CD14-positive monocyte (primary cell): ENCODE data around the gene ZNF76. TPM values are rescaled to one million over a fixed set of nuclear protein-coding genes. Genes with fewer than 3 reads are reported as not detected.
A peak's percentile ranks its signal among the peaks of the same experiment; 100 is the strongest.

ENCODE experiments used
- DNase-seq, 3 donors: peaks; one replicate each; pipeline ENCODE4 v3.0.0-alpha.2; 2011 to 2022
- H2AFZ ChIP-seq: 2 replicates; pipeline ENCODE4 v1.6.0; 2012; ENCODE audit warnings: mild to moderate bottlenecking, low read depth, low read length, inconsistent platforms; ENCODE audit not compliant: insufficient read depth, poor library complexity, severe bottlenecking
- H3K27ac ChIP-seq, 2 donors: 1 replicate in 1 of 2; 2 replicates in 1 of 2; pipeline ENCODE4 v1.5.1; 2012 to 2013; ENCODE audit warnings: low read length in 2 of 2, control low read depth in 1 of 2, inconsistent platforms in 1 of 2, low read depth in 1 of 2, mild to moderate bottlenecking in 1 of 2
- H3K27me3 ChIP-seq, 2 donors: one replicate each; pipeline versions ENCODE4 v1.6.0 to v1.6.1; 2011 to 2013; ENCODE audit warnings: low read length in 2 of 2; ENCODE audit not compliant: control insufficient read depth in 2 of 2, insufficient read depth in 2 of 2
- H3K36me3 ChIP-seq, 2 donors: replicated peaks in 1 of 2; 1 replicate in 1 of 2; 2 replicates in 1 of 2; pipeline versions ENCODE4 v1.5.1 to v1.6.1; 2012 to 2013; ENCODE audit warnings: low read length in 2 of 2, control low read depth in 1 of 2, inconsistent platforms in 1 of 2, mild to moderate bottlenecking in 1 of 2; ENCODE audit not compliant: insufficient read depth in 2 of 2, control insufficient read depth in 1 of 2
- H3K4me1 ChIP-seq, 2 donors: 1 replicate in 1 of 2; 2 replicates in 1 of 2; pipeline versions ENCODE4 v1.5.1 to v1.6.1; 2012 to 2013; ENCODE audit warnings: low read length in 2 of 2, control low read depth in 1 of 2, inconsistent platforms in 1 of 2, mild to moderate bottlenecking in 1 of 2, moderate library complexity in 1 of 2; ENCODE audit not compliant: insufficient read depth in 2 of 2, control insufficient read depth in 1 of 2
- H3K4me2 ChIP-seq: replicated peaks from 2 replicates; pipeline ENCODE3; 2012; ENCODE audit warnings: low read length, moderate library complexity, mild to moderate bottlenecking; ENCODE audit not compliant: poor library complexity, severe bottlenecking; ENCODE audit errors: extremely low read depth
- H3K4me3 ChIP-seq, 3 experiments: fragments of 200-600 bp in 1 of 3; sonication (generic) in 1 of 3; replicated peaks in 1 of 3; 1 replicate in 2 of 3; 2 replicates in 1 of 3; pipeline ENCODE4 v1.5.1; 2011 to 2013; ENCODE audit warnings: low read length in 3 of 3, mild to moderate bottlenecking in 3 of 3, control low read depth in 2 of 3, low read depth in 2 of 3, inconsistent platforms in 1 of 3, moderate library complexity in 1 of 3
- H3K79me2 ChIP-seq: 2 replicates; pipeline ENCODE4 v1.6.0; 2012; ENCODE audit warnings: mild to moderate bottlenecking, control low read depth, inconsistent platforms, low read length, moderate library complexity; ENCODE audit not compliant: insufficient read depth
- H3K9ac ChIP-seq: 2 replicates; pipeline ENCODE4 v1.6.0; 2017; ENCODE audit warnings: low read length, mild to moderate bottlenecking; ENCODE audit not compliant: insufficient read depth, poor library complexity, severe bottlenecking
- H3K9me3 ChIP-seq, 2 donors: replicated peaks in 1 of 2; 1 replicate in 1 of 2; 2 replicates in 1 of 2; pipeline versions ENCODE4 v1.5.1 to v1.6.1; 2012 to 2013; ENCODE audit warnings: low read length in 2 of 2, control low read depth in 1 of 2; ENCODE audit not compliant: control insufficient read depth in 1 of 2, insufficient read depth in 1 of 2
- H4K20me1 ChIP-seq: 2 replicates; pipeline ENCODE4 v1.6.0; 2012; ENCODE audit warnings: mild to moderate bottlenecking, low read length, control low read depth, moderate library complexity; ENCODE audit not compliant: insufficient read depth
- H3K27ac Mint-ChIP-seq, 7 donors: one replicate each; pipeline ENCODE4 v1.8.0; 2020; ENCODE audit warnings: mild to moderate bottlenecking in 7 of 7, mixed read lengths in 7 of 7, moderate library complexity in 6 of 7, inconsistent platforms in 2 of 7
- H3K27me3 Mint-ChIP-seq, 3 donors: one replicate each; pipeline ENCODE4 v1.8.0; 2021 to 2022; ENCODE audit warnings: low read depth in 3 of 3, mild to moderate bottlenecking in 3 of 3, mixed read lengths in 3 of 3, moderate library complexity in 3 of 3, inconsistent platforms in 1 of 3
- H3K36me3 Mint-ChIP-seq, 2 donors: one replicate each; pipeline ENCODE4 v1.8.0; 2020; ENCODE audit warnings: mixed read lengths in 2 of 2, inconsistent platforms in 1 of 2, mild to moderate bottlenecking in 1 of 2
- H3K4me1 Mint-ChIP-seq: one replicate; pipeline ENCODE4 v1.8.0; 2020; ENCODE audit warnings: mild to moderate bottlenecking, mixed read lengths
- H3K4me3 Mint-ChIP-seq, 2 donors: one replicate each; pipeline ENCODE4 v1.8.0; 2020; ENCODE audit warnings: mild to moderate bottlenecking in 2 of 2, mixed read lengths in 2 of 2, moderate library complexity in 1 of 2
- H3K9me3 Mint-ChIP-seq, 7 donors: one replicate each; pipeline ENCODE4 v1.8.0; 2020 to 2022; ENCODE audit warnings: mixed read lengths in 7 of 7, mild to moderate bottlenecking in 6 of 7, moderate library complexity in 6 of 7, inconsistent platforms in 2 of 7
- CTCF ChIP-seq: fragments of 200-600 bp; IDR thresholded peaks from one replicate; pipeline ENCODE4 v1.8.0; 2022; ENCODE audit warnings: antibody characterized with exemption, mild to moderate bottlenecking
- whole genome bisulfite sequencing: methylation state at CpG from one replicate; pipeline ENCODE4 v1.1.5; 2013; ENCODE audit warnings: missing lambda C conversion rate; ENCODE audit not compliant: insufficient coverage; 5-methylcytosine and 5-hydroxymethylcytosine counted together
- intact Hi-C, 2 donors: fragments of 100-400 bp; cut with micrococcal nuclease; formaldehyde crosslinking; loops; one replicate each; pipeline versions ENCODE4 v1.15.0 to v1.15.1; 2023
- polyA plus RNA-seq, 3 donors: library from polyadenylated mRNA; depleted of rRNA in 1 of 3; unstranded in 2 of 3; stranded (reverse) in 1 of 3; fragments of 300-500 nt in 2 of 3; fragments of >200 nt in 1 of 3; fragmentation: Illumina TruSeq in 2 of 3; gene quantifications; 1 replicate in 2 of 3; 2 replicates in 1 of 3; pipeline ENCODE4 v1.2.3, GENCODE V29; 2012 to 2021

Gene ZNF76
- polyA plus RNA-seq, 3 donors = 6.8 to 49.7 (median 9.6) TPM

- Histone ChIP-seq H3K9me3 (peaks cover 0 to 16% of the 10 kb centered on the region in 2 donors), H3K27ac (no peak overlapping the region), H3K4me2 (no peak overlapping the region), H3K36me3 (no peaks in the 10 kb centered on the region), H3K9ac (no peak overlapping the region), H2AFZ (no peak overlapping the region), H4K20me1 (no peaks in the 10 kb centered on the region), H3K4me1 (peaks cover 11 to 22% of the 10 kb centered on the region in 2 donors), H3K4me3 (no peak overlapping the region), H3K79me2 (no peaks in the 10 kb centered on the region), H3K27me3 (peaks cover 60 to 76% of the 10 kb centered on the region in 2 donors)
- Mint-ChIP-seq H3K27me3 (peaks cover 72 to 90% (median 73%) of the 10 kb centered on the region in 3 donors), H3K36me3 (peaks cover 0 to 3% of the 10 kb centered on the region in 2 donors), H3K9me3 (peaks cover 0 to 13% (median 2%) of the 10 kb centered on the region in 7 donors), H3K4me3 (peak overlapping the region in 1 of 2 donors; percentile 84), H3K4me1 (peaks cover 20% of the 10 kb centered on the region), H3K27ac (no peak overlapping the region)
- DNase-seq = no peak
- TF ChIP-seq CTCF = no peak
- intact Hi-C loops = no loop called here
- 90% methylated on average over 3 of the region's 6 CpGs for WGBS
These were observed 43.7 kb upstream of the ZNF76 start for GRCh38 chr6:35215665-35216411.

GRCh38 chr6:35216412-35216732, 43.2 kb upstream of the ZNF76 start:
- Mint-ChIP-seq H3K4me1 (peaks cover 20% of the 10 kb centered on the region), H3K36me3 (peaks cover 0 to 3% of the 10 kb centered on the region in 2 donors), H3K9me3 (peaks cover 0 to 13% (median 2%) of the 10 kb centered on the region in 7 donors), H3K27me3 (peaks cover 67 to 90% (median 69%) of the 10 kb centered on the region in 3 donors), H3K4me3 (peak overlapping the region in 1 of 2 donors; percentile 84), H3K27ac (no peak overlapping the region)
- no peaks in the 10 kb centered on the region for H3K36me3 ChIP-seq
- 83% methylated on average over 1 of the region's 1 CpG for WGBS
- no peaks in the 10 kb centered on the region for H3K79me2 ChIP-seq
- no peak overlapping the region for H3K4me3 ChIP-seq
- H3K4me1 ChIP-seq = peaks cover 11 to 22% of the 10 kb centered on the region in 2 donors
- H3K9ac ChIP-seq = no peak overlapping the region
- no peak overlapping the region for H3K4me2 ChIP-seq
- TF ChIP-seq CTCF = no peak
- H3K27me3 ChIP-seq = peaks cover 58 to 76% of the 10 kb centered on the region in 2 donors
- intact Hi-C loops = no loop called here
- no peak overlapping the region for H2AFZ ChIP-seq
- no peaks in the 10 kb centered on the region for H4K20me1 ChIP-seq
- no peak overlapping the region for H3K27ac ChIP-seq
- peaks cover 0 to 16% of the 10 kb centered on the region in 2 donors for H3K9me3 ChIP-seq
- no peak for DNase-seq
